GM21723 (cell line): ENCODE measurements around the gene CUL9.
"Not testable (repeated sequence)": the region's sequence is repeated elsewhere in the genome, so short reads cannot be mapped to it uniquely, and the experiment has no call there.

ENCODE experiments used
- ATAC-seq: cut with Tn5 transposase; IDR thresholded peaks from one replicate; pipeline ENCODE4 v1.9.1; 2021; ENCODE audit warnings: mild to moderate bottlenecking, moderate library complexity; ENCODE audit not compliant: unreplicated experiment

Gene CUL9

DNA sequence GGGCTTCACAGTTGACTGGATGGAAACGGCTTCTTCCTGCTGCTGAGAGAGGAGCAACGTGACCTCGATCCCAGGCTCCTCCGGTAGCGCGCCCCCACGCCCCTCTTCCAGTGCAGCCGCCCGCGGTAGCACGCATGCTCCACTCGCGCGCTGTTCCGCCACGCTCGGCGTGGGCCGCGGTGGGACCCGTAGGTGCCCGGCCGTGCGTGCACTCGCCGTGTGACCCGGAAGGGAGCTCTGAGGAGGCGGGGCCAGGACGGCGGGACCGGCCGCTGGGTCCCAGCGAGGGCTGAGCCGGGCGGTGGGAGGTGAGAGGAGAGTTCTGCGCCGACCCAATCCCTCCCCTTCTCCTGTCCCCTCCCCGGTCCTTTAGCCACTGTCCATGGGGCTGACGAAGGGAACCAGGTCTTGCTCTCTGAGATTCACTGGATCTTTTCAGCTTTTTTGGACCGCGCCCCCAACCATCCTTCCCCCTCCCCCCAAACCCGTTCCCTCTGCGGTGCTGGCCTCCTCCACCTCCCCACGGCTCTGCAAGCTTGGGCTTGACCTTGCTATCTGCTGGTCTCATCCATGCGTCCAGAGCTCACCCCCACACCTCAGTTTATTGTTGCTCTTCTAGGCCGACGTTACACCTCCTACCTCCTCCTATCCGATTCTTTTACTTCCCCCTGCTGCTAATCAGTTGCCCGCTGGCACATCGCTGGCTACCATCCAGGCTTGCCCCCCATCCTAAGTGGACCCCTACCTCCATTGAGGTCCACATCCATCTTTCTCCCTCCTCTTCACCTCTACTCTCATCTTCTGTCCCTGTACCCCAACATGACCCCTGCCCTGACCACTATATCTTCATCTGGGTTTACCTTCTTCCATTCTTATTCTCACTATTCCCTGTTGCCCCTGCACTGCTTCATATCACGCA lies at the start of gene CUL9:
Gene CUL9, plus strand, starts transcription at position 255 of the 919 bp plus-strand sequence. CDS start 2,115 bp downstream, outside the sequence.
- ATAC-seq, result peak; percentile 90

DNA sequence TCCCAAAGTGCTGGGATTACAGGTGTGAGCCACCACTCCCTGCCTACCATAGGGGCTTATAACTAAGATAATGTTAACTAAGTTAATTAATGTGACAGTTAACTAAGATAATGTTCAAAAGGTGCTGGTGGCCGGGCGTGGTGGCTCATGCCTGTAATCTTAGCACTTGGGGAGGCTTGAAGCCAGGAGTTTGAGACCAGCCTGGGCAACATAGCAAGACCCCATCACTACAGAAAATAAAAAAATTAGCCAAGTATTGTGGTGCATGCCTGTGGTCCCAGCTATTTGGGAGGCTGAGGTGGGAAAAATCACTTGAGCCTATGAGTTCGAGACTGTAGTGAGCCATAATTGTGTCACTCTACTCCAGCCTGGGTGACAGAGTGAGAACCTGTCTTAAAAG lies 43.7 kb upstream of the CUL9 start:
- ATAC-seq, result no peak

DNA sequence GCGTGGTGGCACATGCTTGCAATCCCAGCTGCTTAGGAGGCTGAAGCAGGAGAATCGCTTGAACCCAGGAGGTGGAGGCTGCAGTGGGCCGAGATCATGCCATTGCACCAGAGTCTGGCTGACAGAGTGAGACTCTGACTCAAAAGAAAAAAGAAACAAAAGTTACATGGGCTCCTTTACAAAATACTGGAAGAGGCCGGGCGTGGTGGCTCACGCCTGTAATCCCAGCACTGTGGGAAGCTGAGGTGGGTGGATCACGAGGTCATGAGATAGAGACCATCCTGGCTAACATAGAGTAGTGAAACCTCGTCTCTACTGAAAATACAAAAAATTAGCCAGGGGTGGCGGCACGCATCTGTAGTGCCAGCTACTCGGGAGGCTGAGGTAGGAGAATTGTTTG lies 42.0 kb upstream of the CUL9 start:
- not testable (repeated sequence) for ATAC-seq

DNA sequence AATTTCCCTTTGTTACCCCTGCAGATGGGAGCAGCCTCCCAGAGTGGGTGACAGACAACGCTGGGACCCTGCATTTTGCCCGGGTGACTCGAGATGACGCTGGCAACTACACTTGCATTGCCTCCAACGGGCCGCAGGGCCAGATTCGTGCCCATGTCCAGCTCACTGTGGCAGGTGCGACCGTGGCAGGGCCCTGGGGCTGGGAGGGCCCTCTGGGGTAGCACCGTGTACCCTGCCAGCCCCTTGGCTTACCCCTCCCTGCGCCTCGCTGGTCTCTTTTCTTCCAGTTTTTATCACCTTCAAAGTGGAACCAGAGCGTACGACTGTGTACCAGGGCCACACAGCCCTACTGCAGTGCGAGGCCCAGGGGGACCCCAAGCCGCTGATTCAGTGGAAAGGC lies 40.4 kb upstream of the CUL9 start:
- ATAC-seq, result no peak

DNA sequence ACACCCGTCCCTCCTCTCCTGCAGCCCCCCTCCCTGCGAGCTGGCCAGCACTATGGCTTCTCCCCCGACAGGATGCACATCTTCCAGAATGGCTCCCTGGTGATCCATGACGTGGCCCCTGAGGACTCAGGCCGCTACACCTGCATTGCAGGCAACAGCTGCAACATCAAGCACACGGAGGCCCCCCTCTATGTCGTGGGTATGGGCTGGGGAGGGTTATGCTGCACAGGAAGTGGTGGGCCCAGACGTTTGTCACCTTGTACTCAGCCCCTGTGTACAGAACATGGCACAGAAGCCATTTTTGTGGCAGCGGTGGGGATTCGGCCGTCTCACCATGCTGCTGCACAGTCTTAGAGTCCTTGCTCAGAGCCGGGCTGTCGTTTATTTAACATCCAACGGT lies 39.9 kb upstream of the CUL9 start:
- no peak for ATAC-seq

DNA sequence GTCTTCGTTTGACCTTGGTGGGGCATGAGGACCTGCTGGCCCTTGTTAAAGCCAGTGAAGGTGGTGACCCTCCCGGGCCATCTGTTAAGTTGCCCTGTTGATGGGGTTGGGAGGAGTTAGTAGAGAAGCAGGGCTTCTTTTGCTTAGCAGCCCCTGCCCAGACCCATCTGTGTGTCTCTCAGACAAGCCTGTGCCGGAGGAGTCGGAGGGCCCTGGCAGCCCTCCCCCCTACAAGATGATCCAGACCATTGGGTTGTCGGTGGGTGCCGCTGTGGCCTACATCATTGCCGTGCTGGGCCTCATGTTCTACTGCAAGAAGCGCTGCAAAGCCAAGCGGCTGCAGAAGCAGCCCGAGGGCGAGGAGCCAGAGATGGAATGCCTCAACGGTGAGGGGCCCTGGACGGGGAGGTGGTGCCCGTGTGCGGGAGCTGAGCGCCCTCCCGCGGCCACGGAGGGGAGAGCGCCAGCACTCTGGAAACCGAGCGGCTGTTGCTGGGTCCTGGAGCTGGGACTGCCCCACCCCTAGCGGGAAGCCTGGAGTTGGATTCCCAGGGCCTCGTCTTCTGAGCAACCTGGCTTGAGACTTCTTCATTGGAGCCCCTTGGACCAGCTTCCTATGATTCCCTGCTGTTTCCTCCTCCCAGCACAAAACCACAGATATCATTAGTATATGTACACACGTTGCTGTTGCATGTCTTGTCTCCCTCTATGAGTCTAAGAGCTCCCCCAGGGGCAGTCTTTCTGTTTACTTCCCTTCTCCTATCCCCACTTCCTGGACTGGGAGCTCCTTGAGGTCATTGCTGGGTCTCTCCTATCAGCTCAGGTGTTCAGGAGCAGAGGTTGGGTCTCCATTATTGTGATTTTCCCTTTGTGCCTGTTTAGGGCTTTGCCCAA lies 38.5 kb upstream of the CUL9 start:
- ATAC-seq, result peak; percentile 81

DNA sequence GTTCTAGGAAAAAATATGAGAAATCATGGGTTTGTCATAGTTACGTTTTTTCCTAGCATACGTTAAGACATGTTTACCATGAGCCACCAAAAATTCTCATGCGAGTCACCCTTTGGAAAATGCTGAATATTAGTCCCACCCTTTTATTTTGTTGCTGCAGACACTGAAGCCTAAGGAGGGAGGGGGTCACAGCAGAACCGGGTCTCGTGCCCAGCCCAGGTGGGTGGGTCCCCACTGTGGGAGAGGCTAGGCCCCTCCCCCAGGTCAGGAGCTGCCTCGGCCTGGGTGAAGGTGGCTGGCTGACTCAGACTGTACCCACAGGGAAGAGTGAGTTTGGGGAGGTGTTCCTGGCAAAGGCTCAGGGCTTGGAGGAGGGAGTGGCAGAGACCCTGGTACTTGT lies 37.1 kb upstream of the CUL9 start:
- no peak for ATAC-seq

DNA sequence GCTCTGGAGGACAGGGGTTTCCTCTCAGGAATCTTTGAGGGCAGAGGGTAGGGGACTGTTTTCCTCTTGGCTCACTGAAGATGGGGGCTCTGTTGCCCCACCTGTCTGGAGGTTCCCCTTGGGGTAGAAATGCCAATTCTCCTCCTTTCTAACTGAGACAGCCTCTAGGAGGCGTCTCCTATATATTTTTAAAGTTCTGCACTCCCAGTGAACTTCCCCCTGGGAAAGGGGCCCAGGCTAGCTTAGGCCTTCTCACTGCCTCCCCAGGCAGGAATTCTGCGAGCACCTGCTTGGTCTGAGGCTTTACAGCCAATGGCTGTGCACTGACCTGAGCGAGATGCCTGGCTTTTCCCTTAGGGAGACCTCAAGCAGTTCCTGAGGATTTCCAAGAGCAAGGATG lies 35.7 kb upstream of the CUL9 start:
- ATAC-seq, result no peak

DNA sequence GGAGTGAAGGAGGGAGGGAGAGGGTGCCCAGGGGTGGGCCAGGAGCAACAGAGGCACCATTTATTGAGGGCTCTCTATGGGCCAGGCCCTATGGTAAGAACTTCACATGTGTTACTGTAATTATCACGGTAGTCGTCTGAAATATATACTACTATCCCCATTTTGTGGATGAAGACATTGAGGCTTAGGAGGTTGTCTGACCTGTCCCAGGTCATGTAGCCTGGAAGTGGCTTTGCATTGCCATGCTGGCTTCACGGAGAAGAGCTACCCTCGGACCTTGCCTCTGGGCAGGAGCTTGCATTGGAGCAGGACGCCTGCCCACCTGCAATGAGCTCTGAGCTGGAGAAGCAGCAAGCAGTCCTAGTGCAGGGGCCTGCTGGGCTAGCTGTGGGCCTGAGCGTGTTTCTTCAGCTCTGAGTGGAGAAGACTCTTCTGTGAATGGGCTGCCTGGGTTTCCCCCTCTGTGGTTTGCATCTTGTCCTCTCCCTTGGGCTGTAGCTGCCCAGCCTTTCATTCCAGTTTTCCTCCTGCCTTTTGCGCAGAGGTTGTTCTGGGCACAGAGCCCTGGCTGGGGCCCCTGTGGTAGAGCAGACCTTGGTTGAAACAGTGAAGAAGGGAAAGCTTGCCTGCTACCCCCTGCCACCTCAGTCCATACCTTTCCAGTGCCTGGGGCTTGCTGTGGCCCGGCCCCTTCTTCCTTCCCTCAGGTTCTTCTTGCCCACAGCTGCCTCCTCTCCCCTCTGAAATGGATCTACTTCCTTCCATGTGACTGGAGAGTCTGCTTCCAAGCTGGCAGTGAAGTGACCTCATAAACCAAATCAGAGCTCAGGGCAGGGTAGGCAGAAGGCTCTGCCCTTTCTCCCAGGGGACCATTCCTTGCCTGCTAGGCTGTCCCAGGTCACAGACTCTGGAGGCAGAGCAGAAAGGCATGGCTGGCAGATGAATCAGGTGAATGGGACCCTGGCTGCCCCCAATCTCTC lies 35.0 kb upstream of the CUL9 start:
- ATAC-seq, result no peak

DNA sequence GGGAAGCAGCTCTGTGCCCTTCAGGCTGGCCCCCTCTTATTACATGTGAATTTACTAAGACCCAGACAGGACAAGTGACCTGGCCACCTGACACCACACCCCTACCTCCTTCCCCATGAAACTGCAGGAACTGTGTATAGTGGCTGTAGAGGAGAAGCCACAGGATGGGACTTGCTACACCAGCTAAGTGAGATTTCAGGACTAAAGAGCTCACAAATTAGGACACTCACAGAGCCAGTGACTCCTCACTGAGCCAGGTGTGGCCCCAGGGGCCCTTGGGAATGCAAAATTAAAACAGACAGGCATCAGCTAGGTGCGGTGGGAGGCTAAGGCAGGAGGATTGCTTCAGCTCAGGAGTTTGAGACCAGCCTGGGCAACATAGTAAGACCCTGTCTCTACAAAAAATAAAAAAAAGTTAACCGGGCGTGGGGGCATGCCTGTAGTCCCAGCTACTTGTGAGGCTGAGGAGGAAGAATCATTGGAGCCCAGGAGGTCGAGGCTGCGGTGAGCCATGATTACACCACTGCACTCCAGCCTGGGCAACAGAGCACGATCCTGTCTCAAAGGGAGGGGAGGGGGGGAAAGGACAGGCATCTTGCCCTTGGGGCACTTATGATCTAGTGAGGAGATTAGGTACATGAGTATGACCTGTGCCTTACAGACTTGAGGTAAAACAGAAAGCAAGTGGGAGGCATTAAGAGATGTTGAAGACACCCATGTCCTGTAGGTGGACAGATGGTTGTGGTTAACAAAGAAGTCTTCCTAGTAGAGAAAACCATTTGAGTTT lies 34.1 kb upstream of the CUL9 start:
- no peak for ATAC-seq

DNA sequence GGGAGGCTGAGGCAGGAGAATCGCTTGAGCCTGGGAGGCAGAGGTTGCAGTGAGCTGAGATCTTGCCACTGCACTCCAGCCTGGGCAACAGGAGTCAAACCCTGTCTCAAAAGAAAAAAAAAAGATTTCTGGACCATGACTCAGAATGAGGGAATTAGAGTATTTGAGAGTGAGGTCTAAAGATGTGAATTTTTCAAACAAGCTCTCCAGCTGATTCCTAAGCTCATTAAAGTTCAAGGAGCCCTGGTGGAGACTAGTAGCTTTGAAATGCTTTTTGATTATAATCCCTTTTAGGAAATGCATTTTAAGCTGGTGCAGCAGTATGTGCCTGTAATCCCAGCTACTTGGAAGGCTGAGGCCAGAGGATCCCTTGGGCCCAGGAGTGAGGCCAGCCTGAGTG lies 32.7 kb upstream of the CUL9 start:
- no peak for ATAC-seq

DNA sequence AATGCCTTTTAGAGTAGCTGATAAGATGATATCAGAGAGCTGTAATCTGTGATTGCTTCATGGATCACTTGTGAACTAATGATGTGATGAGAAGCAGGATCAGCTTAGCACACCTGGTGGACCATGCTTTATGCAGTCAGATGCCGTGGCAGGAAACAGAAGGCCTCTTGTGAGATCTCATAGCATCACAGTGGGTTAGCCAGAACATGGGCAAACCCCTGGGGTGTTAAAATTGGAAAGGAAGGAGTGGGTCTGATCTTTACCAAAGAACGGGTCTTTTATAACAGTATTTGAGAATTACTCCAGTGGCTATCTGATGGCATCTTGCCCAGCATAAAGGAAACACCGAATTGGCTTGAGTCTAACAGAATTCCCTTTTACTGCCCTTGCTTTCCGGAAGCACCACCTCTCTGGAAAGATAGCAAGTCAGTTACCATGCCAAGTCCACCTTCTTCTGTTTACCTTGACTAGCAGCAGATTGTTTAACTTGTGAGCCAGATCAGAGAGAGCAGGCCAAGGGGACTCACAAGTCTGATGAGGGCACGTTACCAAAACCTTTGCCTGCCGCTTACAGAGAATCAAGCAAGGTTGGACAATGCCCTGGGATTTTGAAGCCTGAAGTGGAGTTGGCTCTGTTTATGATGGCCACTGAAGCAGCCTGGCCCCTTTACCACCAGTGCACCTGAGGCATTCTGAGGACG lies 31.8 kb upstream of the CUL9 start:
- no peak for ATAC-seq

DNA sequence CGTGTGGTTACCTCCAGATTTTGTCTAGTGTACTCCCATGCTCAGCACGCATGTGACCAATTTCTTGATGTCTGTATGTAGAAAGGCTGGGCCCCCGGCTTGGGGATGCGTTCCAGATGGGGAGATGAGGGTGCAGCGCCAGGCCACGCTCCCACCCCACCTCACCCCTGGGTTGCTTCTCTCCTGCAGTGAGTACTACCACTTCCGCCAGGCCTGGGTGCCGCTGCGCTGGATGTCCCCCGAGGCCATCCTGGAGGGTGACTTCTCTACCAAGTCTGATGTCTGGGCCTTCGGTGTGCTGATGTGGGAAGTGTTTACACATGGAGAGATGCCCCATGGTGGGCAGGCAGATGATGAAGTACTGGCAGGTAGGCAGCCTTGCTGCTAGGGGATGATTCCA lies 22.4 kb upstream of the CUL9 start:
- no peak for ATAC-seq

DNA sequence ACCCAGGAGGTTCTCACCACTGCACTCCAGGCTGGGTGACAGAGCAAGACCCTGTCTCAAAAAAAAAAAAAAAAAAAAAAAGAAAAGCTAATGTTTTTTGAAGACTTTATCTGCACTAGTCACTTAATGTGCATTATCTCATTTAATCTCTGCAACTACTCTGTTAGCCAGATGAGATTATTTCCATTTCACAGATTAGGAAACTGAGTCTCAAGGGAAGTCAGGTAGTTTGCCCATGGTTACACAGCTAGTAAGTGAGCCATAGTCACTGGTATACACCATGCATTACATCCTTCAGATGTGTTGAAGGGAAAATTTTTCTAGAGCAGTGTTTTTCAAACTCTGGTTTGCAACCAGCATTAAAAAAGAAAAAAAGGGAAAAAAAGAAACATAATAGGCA lies 18.1 kb upstream of the CUL9 start:
- no peak for ATAC-seq

DNA sequence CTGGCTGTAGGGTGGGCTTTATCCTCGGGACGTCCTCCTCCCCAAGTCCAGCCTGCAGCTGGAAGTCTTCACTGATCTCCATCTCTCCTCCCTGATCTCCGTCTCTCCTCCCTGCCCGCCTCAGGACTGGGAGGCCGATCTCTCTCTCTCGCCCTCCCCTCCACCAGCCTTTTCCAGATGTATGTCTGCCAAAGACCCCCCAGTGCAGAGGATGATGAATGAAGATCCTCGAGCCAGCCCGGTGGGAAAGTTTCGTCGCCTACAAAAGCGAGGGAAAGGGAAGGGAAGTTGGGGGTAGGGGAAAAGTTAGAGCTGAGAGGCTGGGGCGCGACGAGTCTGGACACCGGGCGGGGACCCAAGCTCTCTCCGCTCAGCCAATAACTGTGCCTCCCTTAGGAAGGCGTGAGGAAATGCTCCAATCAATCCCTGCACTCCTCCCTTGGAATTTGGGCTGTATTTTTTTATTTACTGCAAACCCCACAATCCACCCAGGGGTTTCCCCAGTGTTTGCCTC lies 11.5 kb upstream of the CUL9 start:
- ATAC-seq, result no peak

DNA sequence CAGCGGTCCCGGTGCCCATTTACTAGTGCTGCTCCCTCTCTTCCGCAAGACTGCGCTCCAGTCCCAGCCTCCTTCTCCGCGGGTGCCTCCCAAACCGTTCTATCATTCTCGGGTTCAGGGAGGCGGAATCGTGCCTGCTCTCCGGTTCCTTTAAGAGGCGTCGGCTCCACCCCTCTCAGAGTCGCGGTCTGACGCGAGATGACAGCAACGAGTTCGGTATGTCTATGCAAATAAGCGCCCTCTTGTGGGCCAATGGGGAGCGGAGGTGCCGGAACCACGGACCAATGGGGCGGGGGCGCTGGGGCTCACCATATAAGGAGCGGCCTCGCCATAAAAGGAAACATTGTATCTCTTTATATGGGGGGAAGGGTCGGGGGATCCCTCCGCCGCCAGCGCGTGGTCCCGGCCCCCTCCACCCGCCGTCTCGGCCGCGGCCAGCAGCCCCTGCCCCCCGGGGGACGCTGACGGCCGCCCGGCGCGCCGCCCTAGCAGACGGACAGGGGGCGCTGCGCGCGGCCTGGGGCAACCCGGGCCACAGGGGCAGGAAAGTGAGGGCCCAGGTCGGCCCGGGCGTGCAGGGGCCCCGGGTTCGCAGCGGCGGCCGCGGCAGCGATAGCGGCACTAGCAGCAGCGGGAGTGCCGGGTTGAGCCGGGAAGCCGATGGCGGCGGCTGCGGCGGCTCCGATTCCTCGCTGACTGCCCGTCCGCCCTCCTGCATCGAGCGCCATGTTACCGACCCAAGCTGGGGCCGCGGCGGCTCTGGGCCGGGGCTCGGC lies 10.9 kb upstream of the CUL9 start, which contains the start of gene SRF:
Gene SRF, plus strand, starts transcription at position 339 of the 776 bp plus-strand sequence. Its CDS starts 388 bp downstream, at position 727.
- peak; percentile 54 for ATAC-seq

DNA sequence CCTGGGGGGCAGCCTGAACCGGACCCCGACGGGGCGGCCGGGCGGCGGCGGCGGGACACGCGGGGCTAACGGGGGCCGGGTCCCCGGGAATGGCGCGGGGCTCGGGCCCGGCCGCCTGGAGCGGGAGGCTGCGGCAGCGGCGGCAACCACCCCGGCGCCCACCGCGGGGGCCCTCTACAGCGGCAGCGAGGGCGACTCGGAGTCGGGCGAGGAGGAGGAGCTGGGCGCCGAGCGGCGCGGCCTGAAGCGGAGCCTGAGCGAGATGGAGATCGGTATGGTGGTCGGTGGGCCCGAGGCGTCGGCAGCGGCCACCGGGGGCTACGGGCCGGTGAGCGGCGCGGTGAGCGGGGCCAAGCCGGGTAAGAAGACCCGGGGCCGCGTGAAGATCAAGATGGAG lies 10.3 kb upstream of the CUL9 start:
- no peak for ATAC-seq
